ENCODE data around the gene MRPS9.

The MRPS9 gene

GRCh38 chr2:105118960-105119359, 81.1 kb downstream of the MRPS9 start:
- DNase-seq (ENCODE audit: low read depth in 2 of 2) = no peak

DNA sequence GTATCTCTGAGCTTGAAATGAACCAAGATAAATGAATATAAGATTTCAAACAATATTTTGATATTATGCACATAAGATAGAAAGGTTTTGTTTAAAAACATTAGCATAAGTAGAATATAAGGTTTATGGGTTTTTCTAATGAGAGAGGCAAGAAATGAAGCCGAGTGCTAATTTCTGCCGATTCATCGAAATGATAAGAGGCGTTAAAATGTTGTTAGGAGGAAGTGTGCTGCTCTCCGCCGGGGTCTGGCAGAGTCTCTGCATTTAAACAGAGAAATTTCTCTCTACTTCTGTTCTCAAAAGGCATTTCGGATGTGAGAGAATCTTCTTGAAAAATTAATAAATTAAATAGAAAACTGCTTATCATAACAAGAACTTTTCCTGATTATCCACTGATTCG, 83.6 kb downstream of the MRPS9 start:
- no peak for DNase-seq (ENCODE audit: low read depth in 2 of 2)

DNA sequence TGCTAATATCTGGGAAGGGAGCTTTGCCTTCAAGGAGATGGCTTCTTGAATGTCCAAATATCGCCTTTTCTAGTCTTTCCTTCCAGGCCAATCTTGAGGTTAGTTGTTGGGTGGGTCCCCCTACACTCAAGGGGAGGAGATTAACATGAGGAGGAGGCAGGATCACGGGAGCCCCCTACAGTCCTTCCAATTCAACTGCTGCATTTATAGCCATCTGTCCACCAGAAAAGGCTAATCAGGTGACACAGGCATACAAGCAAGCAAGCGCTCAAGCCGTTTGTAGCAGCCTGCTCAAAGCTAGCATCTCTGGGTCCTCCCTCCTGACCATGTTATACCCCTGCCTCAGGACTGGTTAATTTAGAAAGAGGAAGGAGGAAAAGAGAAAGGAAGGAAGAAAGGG, 87.6 kb downstream of the MRPS9 start:
- DNase-seq (ENCODE audit: low read depth in 2 of 2) = no peak

DNA sequence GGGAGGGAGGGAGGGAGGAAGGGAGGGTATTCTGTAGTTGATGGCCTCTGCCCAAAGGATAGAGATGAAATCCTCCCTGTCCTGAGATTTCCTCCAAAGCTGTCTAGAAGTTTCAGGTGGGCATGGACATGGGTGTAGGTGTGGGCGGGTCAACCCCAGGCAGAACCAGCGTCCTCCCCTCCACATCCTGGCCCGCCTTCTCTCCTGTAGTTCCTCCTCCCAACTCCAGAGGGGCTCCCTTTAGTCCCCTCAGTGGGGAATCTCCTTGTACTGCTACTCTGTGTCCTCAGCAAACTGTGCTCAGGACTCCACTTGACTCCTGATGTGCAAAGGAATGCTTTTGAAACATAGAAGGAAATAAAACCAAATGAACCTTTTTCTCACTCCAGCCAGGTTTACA, 88.1 kb downstream of the MRPS9 start:
- no peak for DNase-seq (ENCODE audit: low read depth in 2 of 2)

DNA sequence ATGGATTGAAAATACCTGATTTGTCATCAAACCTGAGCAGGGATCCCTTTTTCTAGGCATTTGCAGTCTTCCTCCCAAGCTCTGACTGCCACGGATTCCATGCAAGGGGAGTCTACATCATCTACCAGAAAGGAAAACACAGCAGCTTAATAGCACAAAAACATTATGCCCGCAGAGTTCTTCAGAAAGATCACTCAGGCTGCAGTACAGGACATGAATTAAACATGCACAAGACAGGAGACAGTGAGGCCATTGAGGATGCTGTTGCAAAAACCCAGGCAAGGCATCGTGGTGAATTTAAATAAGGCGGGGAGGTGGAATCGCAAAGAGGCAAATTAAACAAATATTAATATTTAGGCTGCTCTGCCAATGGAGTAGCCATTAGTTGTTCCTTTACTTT, 88.5 kb downstream of the MRPS9 start:
- DNase-seq (ENCODE audit: low read depth in 2 of 2) = no peak

DNA sequence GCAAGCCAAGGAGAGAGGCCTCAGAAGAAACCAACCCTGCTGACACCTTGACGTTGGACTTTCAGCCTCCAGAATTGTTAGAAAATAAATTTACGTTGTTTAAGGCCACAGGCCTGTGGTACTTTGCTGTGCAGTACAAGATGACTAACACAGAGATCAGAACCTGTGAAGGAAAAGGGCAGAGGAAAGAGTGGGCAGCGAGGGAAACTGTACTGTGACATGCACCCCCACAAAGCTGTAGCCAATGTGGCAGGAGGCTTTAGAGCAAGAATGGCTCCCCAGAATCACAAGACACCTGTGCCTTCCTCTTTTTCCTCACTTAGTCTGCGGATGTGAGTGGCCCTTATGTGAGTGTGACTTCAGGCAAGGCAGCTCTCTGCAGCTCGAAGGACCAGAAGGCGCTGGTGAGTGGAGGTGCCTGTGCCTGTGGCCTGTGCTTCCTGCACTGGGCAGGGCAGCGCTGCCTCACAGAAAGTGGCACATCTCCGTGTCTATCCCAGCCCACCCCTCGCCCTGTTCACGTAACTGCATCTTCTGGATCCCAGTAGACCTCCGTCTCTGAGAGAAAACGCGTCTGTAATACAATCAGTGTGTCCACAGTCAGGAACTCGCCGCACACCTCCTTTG, 89.5 kb downstream of the MRPS9 start:
- no peak for DNase-seq (ENCODE audit: low read depth in 2 of 2)

DNA sequence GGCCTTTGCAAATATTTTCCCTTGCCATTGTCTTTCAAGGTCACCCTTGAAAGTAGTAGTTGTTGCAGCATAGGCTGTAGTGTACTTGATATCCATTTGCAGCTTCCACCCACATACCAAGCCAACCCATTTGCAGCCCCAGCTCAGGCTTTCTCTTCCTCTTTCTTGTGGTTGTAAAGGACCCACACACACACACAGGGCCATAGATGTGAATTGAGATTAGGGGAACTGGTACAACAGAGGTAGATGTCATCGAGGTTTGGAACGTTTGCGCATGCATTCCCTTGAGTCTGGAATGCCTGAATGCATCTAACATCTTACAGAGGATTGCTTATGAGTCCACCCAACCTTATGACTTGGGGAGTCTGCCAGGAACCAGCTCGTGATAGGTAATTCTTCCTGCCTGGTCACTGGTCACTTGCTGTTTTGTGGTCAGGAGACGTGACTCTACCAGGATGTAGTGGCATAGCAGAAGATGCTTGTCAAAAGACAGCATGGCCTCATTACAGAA, 91.9 kb downstream of the MRPS9 start:
- no peak for DNase-seq (ENCODE audit: low read depth in 2 of 2)

- DNase-seq (ENCODE audit: low read depth in 2 of 2) = no peak
Measured at GRCh38 chr2:105130546-105130945, 92.7 kb downstream of the MRPS9 start.

DNA sequence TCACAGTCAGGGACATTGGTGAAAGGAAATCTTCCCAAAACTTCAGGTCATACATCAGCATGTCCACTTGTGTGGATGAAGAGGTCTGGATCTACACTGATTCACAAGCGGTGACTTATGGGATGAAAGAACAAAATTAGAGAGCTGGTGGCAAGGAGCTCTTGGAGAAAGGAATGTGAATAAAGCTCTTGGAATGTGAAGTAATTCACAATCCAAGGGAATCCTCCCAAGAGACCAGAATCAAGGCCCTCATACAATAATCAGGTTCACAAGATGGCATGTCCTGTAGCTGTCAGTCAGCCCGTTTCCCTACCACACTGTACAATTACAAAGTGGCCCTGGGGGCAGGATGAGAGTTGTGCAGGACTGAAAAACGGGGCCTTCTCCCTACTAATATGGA, 96.2 kb downstream of the MRPS9 start:
- peak; percentile 10 to 18 for DNase-seq (ENCODE audit: low read depth in 2 of 2)

- no peak for DNase-seq (ENCODE audit: low read depth in 2 of 2)
Measured at GRCh38 chr2:105135436-105135835, 97.6 kb downstream of the MRPS9 start.

- no peak for DNase-seq (ENCODE audit: low read depth in 2 of 2)
Measured at GRCh38 chr2:105136394-105136793, 98.5 kb downstream of the MRPS9 start.

- no peak for DNase-seq (ENCODE audit: low read depth in 2 of 2)
Measured at GRCh38 chr2:105138643-105139042, 100.8 kb downstream of the MRPS9 start.

GRCh38 chr2:105139556-105140239, 101.8 kb downstream of the MRPS9 start:
- DNase-seq (ENCODE audit: low read depth in 2 of 2) = peak; percentile 29 to 32

DNA sequence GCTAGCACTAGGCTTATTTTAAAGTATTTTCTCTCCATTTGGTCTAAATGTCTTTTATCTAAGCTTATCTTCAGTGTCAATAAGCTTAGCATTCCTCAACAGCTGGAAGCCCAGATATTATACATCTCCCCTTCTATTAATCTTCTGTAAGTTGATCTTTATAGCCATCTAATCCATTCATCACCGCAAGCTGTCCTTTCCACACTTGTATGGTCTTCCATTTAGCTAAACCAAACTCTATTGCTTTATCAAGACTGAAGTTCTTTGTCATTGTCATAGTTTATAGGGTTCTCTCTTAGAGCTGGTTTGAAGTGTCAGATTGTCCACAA, 102.3 kb downstream of the MRPS9 start:
- no peak for DNase-seq (ENCODE audit: low read depth in 2 of 2)

- no peak for DNase-seq (ENCODE audit: low read depth in 2 of 2)
Measured at GRCh38 chr2:105141099-105141614, 103.3 kb downstream of the MRPS9 start.

DNA sequence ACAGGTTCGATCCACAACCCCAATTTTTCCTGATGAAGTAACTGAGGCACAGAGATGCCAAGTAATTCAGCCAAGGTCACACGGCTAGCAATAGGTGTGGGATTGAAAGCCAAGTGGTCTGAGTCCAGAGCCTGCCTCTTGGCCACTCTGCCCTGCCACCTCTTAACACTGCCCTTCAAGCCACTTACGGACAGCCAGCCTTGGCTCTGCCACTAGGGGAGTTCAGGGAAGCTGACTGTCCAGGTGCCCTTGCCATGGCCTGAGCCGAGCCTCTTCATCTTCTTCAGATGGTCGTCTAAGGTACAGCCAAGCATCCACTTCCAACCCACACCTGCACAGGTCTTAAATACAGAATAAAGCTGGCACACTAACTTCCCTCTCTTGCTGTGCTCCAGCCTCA, 104.4 kb downstream of the MRPS9 start:
- DNase-seq (ENCODE audit: low read depth in 2 of 2) = no peak

- no peak for DNase-seq (ENCODE audit: low read depth in 2 of 2)
Measured at GRCh38 chr2:105143094-105143466, 105.2 kb downstream of the MRPS9 start.

DNA sequence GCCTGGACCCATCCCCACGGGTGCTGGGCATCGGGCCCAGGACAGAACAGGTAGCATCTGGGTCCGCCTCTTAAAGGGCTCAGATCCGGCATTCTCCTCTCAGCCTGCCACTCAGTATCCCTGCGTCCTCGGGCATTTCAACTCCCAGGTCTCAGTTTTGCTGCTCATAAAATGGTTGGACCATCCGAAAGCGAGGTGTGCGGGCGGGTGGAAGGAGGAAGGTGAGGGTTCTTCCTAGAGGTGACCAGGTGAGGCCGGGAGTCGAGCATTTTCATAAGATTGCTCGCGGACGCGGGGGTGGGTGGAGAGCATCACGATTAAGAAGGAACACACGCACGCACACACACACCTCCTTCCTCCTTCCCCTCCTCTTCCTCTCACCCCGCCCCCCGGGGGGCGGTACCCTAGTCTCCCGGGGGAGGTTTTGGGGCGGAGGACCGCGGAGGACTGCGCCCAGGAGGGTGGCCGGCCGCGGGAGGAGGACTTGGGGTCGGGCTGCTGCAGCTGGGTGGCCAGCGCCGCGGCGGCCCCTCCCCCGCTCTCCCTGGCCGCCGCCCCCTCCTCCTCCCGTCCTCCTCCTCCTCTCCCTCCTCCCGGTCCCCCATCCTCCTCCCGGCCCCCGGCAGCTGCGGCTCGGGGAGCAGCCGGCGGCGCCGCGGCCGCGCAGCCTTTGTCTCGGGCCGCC, 105.7 kb downstream of the MRPS9 start:
- DNase-seq (ENCODE audit: low read depth in 2 of 2) = peak; percentile 6 to 8

DNA sequence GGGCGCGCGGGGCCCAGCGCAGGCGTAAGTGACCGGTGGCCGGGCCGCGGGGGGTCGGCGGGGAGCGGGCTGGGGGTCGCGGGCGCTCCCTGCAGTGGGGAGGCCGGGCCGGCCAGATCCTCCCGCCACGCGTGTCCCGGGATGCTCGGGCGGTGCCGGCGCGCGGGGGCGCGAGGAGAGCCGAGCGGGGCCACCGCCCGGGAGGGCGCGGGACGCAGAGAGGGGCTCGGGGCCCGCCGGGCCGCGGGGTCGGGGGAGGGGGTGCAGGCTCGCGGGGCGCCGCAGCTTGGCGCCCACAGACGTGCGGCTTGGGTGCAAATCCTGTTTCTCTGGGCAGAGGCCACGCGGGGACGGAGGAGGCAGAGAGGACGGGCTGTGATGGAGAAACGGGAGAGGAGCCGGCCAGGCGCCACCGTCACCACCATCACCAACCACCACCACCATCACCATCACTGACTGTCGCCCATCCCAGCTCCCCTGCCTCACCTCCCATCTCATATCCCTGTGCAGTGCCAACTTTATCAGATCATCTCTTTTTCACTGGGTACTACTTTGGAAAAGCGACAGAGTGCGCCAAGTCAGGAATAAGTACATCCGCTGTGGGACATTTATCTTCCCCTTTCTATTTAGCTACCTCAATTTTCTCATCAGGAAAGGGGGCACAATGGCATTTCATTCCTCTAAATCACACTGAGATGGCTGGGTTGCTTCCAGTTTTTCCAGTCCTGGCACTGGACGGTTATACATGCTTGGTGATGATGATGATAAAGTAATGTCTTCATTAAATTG, 106.5 kb downstream of the MRPS9 start:
- DNase-seq (ENCODE audit: low read depth in 2 of 2) = no peak

- DNase-seq (ENCODE audit: low read depth in 2 of 2) = no peak
Measured at GRCh38 chr2:105144941-105145300, 107.1 kb downstream of the MRPS9 start.

DNA sequence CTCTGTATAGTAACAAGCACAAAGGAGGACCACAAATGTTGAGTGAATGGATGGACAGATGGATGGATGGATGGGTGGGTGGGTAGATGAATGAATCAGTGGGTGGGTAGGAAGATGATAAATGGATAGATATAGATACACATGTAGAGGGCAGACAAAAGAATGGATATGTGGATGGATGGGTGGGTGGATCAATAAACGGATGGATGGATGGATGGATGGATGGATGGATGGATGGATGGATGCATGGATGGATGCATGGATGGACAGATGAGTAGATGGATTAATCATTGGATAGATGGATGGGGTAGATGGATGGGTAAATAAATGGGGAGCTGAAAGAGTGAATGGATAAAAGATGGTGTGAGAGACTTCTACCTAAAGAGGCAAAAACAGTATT, 111.4 kb downstream of the MRPS9 start:
- DNase-seq (ENCODE audit: low read depth in 2 of 2) = no peak
